HEK293T (cell line): Measurements from ENCODE around the gene FRRS1L.

Source experiments
- CTCF ChIA-PET: fragments of 350-600 bp; formaldehyde crosslinking; extraction: SDS; loops from one replicate; lab custom pipeline; 2021; ENCODE audit warnings: antibody characterized with exemption, inconsistent platforms; lab: Yijun Ruan, JAX
- POLR2A ChIA-PET: fragments of 350-600 bp; formaldehyde crosslinking; extraction: SDS; loops from one replicate; lab custom pipeline; 2020; ENCODE audit warnings: antibody characterized with exemption, inconsistent platforms; lab: Yijun Ruan, JAX
- DNase-seq: peaks from one replicate; pipeline ENCODE4 v3.0.0; 2012; ENCODE audit warnings: mixed read lengths; ENCODE audit errors: extremely low spot score
- ARNT ChIP-seq: fragments of 450-650 bp; IDR thresholded peaks from 2 replicates; pipeline ENCODE4 v1.6.1; 2017; ENCODE audit warnings: mild to moderate bottlenecking
- BHLHE40 ChIP-seq: fragments of 450-650 bp; IDR thresholded peaks from 2 replicates; pipeline ENCODE4 v1.6.1; 2016; ENCODE audit warnings: mild to moderate bottlenecking, moderate library complexity, borderline replicate concordance
- CTBP1 ChIP-seq: fragments of 450-650 bp; IDR thresholded peaks from 2 replicates; pipeline ENCODE4 v1.6.1; 2016; ENCODE audit warnings: borderline replicate concordance
- ELF4 ChIP-seq: fragments of 450-650 bp; IDR thresholded peaks from 2 replicates; pipeline ENCODE4 v1.6.1; 2017; ENCODE audit warnings: antibody characterized with exemption
- FOXA1 ChIP-seq: fragments of 450-650 bp; IDR thresholded peaks from 2 replicates; pipeline ENCODE4 v1.6.1; 2016; ENCODE audit warnings: mild to moderate bottlenecking
- FOXK2 ChIP-seq: fragments of 450-650 bp; IDR thresholded peaks from 2 replicates; pipeline ENCODE4 v1.6.1; 2016; ENCODE audit warnings: mild to moderate bottlenecking
- FOXM1 ChIP-seq: fragments of 450-650 bp; IDR thresholded peaks from 2 replicates; pipeline ENCODE4 v1.6.1; 2017; ENCODE audit warnings: mild to moderate bottlenecking, borderline replicate concordance
- HDGF ChIP-seq: fragments of 450-650 bp; IDR thresholded peaks from 2 replicates; pipeline ENCODE4 v1.6.1; 2017; ENCODE audit warnings: antibody characterized with exemption, borderline replicate concordance
- L3MBTL2 ChIP-seq: fragments of 450-650 bp; conservative IDR thresholded peaks from 2 replicates; pipeline ENCODE4 v1.6.1; 2016; ENCODE audit warnings: mild to moderate bottlenecking
- LEF1 ChIP-seq: fragments of 450-650 bp; IDR thresholded peaks from 2 replicates; pipeline ENCODE4 v1.6.1; 2017; ENCODE audit warnings: mild to moderate bottlenecking, borderline replicate concordance
- NFRKB ChIP-seq: fragments of 450-650 bp; IDR thresholded peaks from 2 replicates; pipeline ENCODE4 v1.6.1; 2016; ENCODE audit warnings: mild to moderate bottlenecking, moderate library complexity
- PKNOX1 ChIP-seq: fragments of 450-650 bp; IDR thresholded peaks from 2 replicates; pipeline ENCODE4 v1.6.1; 2016
- SP1 ChIP-seq: fragments of 450-650 bp; IDR thresholded peaks from 2 replicates; pipeline ENCODE4 v1.6.1; 2017
- SUZ12 ChIP-seq: fragments of 450-650 bp; IDR thresholded peaks from 2 replicates; pipeline ENCODE4 v1.6.1; 2016; ENCODE audit warnings: mild to moderate bottlenecking
- TARDBP ChIP-seq: fragments of 450-650 bp; IDR thresholded peaks from 2 replicates; pipeline ENCODE4 v1.6.1; 2016
- ZNF384 ChIP-seq: fragments of 450-650 bp; IDR thresholded peaks from 2 replicates; pipeline ENCODE4 v1.6.1; 2016

The FRRS1L gene

DNA sequence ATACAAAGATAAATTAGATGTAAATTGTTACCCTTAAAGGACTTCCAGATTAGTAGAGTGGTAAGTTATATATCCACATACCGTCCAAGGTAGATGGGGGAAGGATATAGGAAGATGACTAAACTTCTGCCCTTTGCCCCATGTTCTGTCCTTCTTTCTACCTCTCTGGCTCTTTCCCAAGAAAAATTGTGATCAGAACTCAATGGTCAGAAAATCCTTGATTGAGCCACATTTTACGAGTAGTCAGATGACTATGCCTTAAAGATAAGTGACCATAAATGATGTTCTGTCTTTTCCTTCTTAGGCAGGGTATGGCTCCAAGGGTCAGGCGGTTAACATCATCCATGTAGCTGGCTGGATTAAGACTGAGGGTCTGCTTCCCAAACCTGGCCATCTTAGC is 4.4 kb downstream of the FRRS1L start:
- no peak for DNase-seq
- ChIA-PET CTCF (no interaction called here), POLR2A (no interaction called here)
- no peak for TF ChIP-seq SUZ12
- no peak for TF ChIP-seq FOXA1
- no peak for TF ChIP-seq FOXM1
- no peak for TF ChIP-seq TARDBP
- no peak for TF ChIP-seq PKNOX1
- no peak for TF ChIP-seq BHLHE40
- TF ChIP-seq ELF4: no peak
- no peak for TF ChIP-seq L3MBTL2
- TF ChIP-seq CTBP1: no peak
- TF ChIP-seq SP1: no peak
- TF ChIP-seq ZNF384: no peak
- TF ChIP-seq NFRKB: no peak
- no peak for TF ChIP-seq HDGF
- no peak for TF ChIP-seq LEF1

GRCh38 chr9:109161471-109161870 is 5.6 kb downstream of the FRRS1L start:
- ChIA-PET POLR2A (no interaction called here), CTCF (no interaction called here)
- DNase-seq: no peak
- TF ChIP-seq SP1 (no peak), ZNF384 (no peak), FOXK2 (no peak), CTBP1 (no peak), PKNOX1 (no peak), SUZ12 (no peak), ELF4 (no peak), FOXA1 (no peak), FOXM1 (no peak), ARNT (no peak), LEF1 (no peak), BHLHE40 (no peak), NFRKB (no peak), L3MBTL2 (no peak), HDGF (no peak), TARDBP (no peak)

GRCh38 chr9:109159583-109159982 is 7.5 kb downstream of the FRRS1L start:
- CTCF ChIA-PET: no interaction called here
- POLR2A ChIA-PET: no interaction called here
- no peak for DNase-seq
- TF ChIP-seq PKNOX1 (no peak), LEF1 (no peak), L3MBTL2 (no peak), SUZ12 (no peak), FOXM1 (no peak), ELF4 (no peak)

GRCh38 chr9:109158651-109159050 is 8.4 kb downstream of the FRRS1L start:
- POLR2A ChIA-PET: no interaction called here

DNA sequence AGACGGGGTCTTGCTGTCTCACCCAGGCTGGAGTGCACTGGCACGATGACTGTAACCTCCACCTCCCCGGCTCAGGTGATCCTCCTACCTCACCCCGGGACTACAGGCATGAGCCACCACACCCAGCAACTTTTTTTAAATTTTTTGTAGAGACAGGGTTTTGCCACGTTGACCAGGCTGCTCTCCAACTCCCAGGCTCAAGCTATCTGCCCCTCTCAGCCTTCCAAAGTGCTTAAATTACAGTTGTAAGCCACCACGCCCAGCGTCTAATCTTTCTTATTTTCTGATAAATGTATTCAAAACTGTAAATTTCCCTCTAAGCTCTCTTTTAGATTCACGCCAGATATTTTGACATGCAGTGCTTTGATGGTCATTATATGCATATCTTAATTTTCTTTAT is 10.3 kb downstream of the FRRS1L start:
- ChIA-PET POLR2A (no interaction called here), CTCF (interaction anchor here (0.8 kb wide), 1 partner anchor 91 kb away, joined by 3 read pairs; no protein-coding TSS in a partner anchor)
- TF ChIP-seq ELF4 (no peak), LEF1 (no peak), ARNT (no peak), BHLHE40 (no peak), FOXM1 (no peak), SUZ12 (no peak), TARDBP (no peak), ZNF384 (no peak), CTBP1 (no peak), PKNOX1 (no peak), NFRKB (no peak), HDGF (no peak), FOXK2 (no peak), FOXA1 (no peak)
- DNase-seq: no peak

More at GRCh38 chr9:109158651-109159050, 8.4 kb downstream of the FRRS1L start:
- TF ChIP-seq CTBP1 (no peak), ZNF384 (no peak), SUZ12 (no peak), PKNOX1 (no peak), SP1 (no peak), L3MBTL2 (no peak), NFRKB (no peak)
- CTCF ChIA-PET: no interaction called here
- no peak for DNase-seq
